GM12864 (cell line): ENCODE data around the gene RNF114.

Experiments used
- DNase-seq: peaks from one replicate; pipeline ENCODE4 v3.0.0-alpha.2; 2011; ENCODE audit warnings: low read depth
- H3K4me3 ChIP-seq: 2 replicates; pipeline ENCODE4 v1.5.1; 2011; ENCODE audit warnings: mild to moderate bottlenecking, low read depth, low read length, control low read depth
- CTCF ChIP-seq: IDR thresholded peaks from 2 replicates; pipeline ENCODE4 v1.5.1; 2011; ENCODE audit warnings: low read depth, mild to moderate bottlenecking, moderate library complexity, low read length, control low read depth, inconsistent platforms; ENCODE audit errors: missing control alignments

RNF114 gene

GRCh38 chr20:49889935-49890333, 46.3 kb upstream of the RNF114 start:
- no peak overlapping the region for H3K4me3 ChIP-seq
- peak; percentile 39 for TF ChIP-seq CTCF
- DNase-seq: no peak

- H3K4me3 ChIP-seq: no peak overlapping the region
- DNase-seq: no peak
- no peak for TF ChIP-seq CTCF
These were observed 45.5 kb upstream of the RNF114 start for GRCh38 chr20:49890471-49891361.

GRCh38 chr20:49891476-49892110, 44.6 kb upstream of the RNF114 start:
- no peak for TF ChIP-seq CTCF
- H3K4me3 ChIP-seq: no peak overlapping the region
- DNase-seq: no peak

GRCh38 chr20:49892260-49892659, 43.9 kb upstream of the RNF114 start:
- H3K4me3 ChIP-seq: no peak overlapping the region
- TF ChIP-seq CTCF: no peak
- DNase-seq: no peak

- no peak for TF ChIP-seq CTCF
- H3K4me3 ChIP-seq: no peak overlapping the region
- no peak for DNase-seq
These were observed 43.4 kb upstream of the RNF114 start for GRCh38 chr20:49892817-49893216.

- TF ChIP-seq CTCF: no peak
- no peak for DNase-seq
- peak overlapping the region; percentile 28 for H3K4me3 ChIP-seq
These were observed 42.7 kb upstream of the RNF114 start for GRCh38 chr20:49893242-49894072.
